Measurements from ENCODE around the gene TSSK3.
"Not testable (repeated sequence)": the region's sequence is repeated elsewhere in the genome, so short reads cannot be mapped to it uniquely, and the experiment has no call there.

Gene TSSK3

GRCh38 chr1:32365445-32365844 lies 3.1 kb downstream of the TSSK3 start:
- DNase-seq = no peak

GRCh38 chr1:32367912-32368635 lies 5.7 kb downstream of the TSSK3 start:
- no peak for DNase-seq

GRCh38 chr1:32372149-32372756 lies 9.9 kb downstream of the TSSK3 start:
- peak; percentile 74 for DNase-seq

GRCh38 chr1:32373996-32374592 lies 11.8 kb downstream of the TSSK3 start:
- no peak for DNase-seq

GRCh38 chr1:32376199-32376598 lies 13.9 kb downstream of the TSSK3 start:
- DNase-seq = no peak

GRCh38 chr1:32377541-32378220 lies 15.3 kb downstream of the TSSK3 start:
- DNase-seq = no peak

- DNase-seq = no peak
These were observed 17.7 kb downstream of the TSSK3 start for GRCh38 chr1:32380057-32380456.

- DNase-seq = peak; percentile 11
These were observed 24.5 kb downstream of the TSSK3 start for GRCh38 chr1:32386676-32387392.

GRCh38 chr1:32388641-32389040 lies 26.3 kb downstream of the TSSK3 start:
- DNase-seq = no peak

GRCh38 chr1:32390904-32391870 lies 28.8 kb downstream of the TSSK3 start:
- DNase-seq = no peak

- DNase-seq = no peak
These were observed 30.0 kb downstream of the TSSK3 start for GRCh38 chr1:32392325-32392724.

GRCh38 chr1:32393136-32393535 lies 30.8 kb downstream of the TSSK3 start:
- DNase-seq = no peak

- no peak for DNase-seq
These were observed 31.4 kb downstream of the TSSK3 start for GRCh38 chr1:32393832-32394140.

- peak; percentile 99 for DNase-seq
These were observed 32.0 kb downstream of the TSSK3 start, which contains the start of gene BSDC1 for GRCh38 chr1:32394141-32394889. TSS of gene BSDC1 (minus strand) at chr1:32394441. CDS start at chr1:32394414, 27 bp downstream.

GRCh38 chr1:32394890-32395432 lies 32.6 kb downstream of the TSSK3 start:
- DNase-seq = no peak

GRCh38 chr1:32396524-32396923 lies 34.2 kb downstream of the TSSK3 start:
- not testable (repeated sequence) for DNase-seq

- DNase-seq = no peak
These were observed 36.1 kb downstream of the TSSK3 start for GRCh38 chr1:32398401-32398800.

- no peak for DNase-seq
These were observed 37.5 kb downstream of the TSSK3 start for GRCh38 chr1:32399843-32400242.

- peak; percentile 69 for DNase-seq
These were observed 38.7 kb downstream of the TSSK3 start for GRCh38 chr1:32400876-32401631.

GRCh38 chr1:32404946-32405345 lies 42.6 kb downstream of the TSSK3 start:
- no peak for DNase-seq

Data from CD4-positive, alpha-beta T cell treated with Interleukin-17A for 4 hours (primary cell).